ENCODE measurements around the gene SERTM1.

The SERTM1 gene

GRCh38 chr13:36712290-36712689 is 38.5 kb downstream of the SERTM1 start:
- DNase-seq (ENCODE audit: low spot score): no peak

DNA sequence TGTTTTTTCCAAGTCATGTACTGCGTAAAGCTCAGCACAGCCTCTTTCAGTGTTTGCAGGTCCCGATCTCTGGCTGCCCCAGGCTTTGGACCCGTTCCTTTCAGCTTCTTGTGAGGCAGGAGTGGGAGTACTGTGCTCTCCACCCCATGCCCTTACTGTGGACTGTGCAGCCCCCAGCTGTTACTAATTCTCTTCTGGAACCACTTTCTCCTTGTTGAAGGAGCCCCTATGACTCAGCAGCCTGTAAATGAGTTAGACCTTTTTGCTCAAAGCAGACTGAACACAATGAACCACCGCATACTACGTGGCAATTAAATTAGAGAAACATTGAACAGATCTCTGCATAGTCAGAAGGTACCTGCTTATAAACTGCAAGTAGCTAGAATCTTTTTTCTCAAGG is 39.0 kb downstream of the SERTM1 start:
- no peak for DNase-seq (ENCODE audit: low spot score)

GRCh38 chr13:36713887-36714286 is 40.1 kb downstream of the SERTM1 start:
- no peak for DNase-seq (ENCODE audit: low spot score)

DNA sequence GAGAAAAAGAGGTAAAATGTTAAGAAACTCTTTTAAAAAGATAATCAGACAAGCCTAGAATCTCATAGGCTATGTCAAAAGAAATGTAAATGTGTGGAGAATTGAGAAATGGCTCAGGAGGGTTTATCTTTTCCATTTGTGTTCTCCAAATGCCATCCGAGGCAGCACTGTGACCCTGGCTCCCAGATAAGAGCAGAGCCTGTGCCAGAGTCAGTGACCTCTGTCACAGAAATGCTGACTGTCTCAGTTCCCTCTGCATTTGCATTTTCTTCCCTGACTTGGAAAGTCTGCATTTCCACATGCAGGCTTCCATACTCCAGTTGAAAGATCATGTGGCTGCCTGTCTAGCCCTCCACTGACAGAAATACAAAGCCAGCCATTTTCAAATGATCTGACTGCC is 42.0 kb downstream of the SERTM1 start:
- DNase-seq (ENCODE audit: low spot score): no peak

DNA sequence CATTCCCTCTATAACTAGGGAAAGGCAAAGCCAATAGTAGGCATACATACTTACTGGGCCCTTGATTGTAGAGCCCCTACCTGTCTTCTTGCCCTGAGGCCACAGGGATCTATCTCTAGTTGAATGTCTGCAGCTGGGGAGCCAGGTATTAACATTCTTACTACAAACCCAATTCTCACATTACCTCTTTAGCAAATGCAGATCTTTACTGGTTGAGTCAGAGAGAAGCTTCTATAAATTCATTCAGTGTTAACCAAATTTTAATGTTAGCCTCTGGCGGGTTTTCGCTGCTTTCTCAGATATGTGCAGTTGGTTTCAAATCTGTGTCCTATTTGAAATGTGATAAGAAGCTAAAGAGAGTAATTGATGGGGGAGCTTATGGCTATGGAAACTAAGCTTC is 43.2 kb downstream of the SERTM1 start:
- DNase-seq (ENCODE audit: low spot score): no peak

DNA sequence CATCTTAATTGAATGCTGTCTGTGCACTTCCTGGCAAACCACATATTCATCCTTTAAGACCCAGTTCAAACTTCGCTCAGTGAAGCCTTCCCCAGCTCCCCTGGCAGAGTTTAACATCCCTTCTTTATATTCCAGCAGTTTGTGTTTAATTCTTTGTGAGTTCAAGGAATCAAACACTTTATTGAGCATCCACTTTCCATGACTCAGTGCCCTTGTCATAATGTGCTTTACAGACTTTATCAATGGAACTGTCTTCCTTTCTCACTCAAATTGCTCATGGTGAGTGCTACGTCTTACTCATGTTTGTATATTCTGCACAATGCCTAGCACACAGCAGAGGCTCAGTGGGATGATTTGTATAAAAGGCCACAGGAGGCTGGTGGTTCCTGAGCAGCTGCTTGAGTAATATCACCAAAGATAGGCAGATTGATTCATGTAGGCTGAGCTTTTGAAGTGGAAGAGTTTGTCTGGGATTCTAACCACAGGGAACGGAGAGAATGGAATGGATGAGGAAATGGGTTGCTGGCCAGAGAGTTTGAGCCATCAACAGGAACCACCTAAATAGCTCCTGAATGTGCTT is 44.2 kb downstream of the SERTM1 start:
- no peak for DNase-seq (ENCODE audit: low spot score)

- DNase-seq (ENCODE audit: low spot score): no peak
These were observed 44.9 kb downstream of the SERTM1 start for GRCh38 chr13:36718686-36719085.

DNA sequence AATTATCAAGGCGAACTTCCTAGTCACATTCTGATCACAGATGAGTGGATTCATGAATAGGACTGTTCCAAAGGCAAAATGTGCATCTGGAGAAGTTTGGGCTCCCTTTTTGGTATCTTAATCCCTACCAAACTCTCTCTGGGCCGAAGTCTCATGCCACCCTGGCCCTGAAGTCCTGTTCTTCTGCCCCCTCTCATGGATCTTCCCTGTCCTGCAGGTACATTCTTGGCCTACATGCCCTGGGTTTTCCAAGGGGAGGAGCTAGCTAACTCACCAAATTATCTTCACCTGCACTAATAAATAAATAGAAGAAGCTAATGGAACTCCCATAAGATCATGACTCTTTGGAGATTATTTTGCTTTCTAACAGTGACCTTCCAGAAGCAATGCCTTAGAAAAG is 50.3 kb downstream of the SERTM1 start:
- DNase-seq (ENCODE audit: low spot score): no peak

DNA sequence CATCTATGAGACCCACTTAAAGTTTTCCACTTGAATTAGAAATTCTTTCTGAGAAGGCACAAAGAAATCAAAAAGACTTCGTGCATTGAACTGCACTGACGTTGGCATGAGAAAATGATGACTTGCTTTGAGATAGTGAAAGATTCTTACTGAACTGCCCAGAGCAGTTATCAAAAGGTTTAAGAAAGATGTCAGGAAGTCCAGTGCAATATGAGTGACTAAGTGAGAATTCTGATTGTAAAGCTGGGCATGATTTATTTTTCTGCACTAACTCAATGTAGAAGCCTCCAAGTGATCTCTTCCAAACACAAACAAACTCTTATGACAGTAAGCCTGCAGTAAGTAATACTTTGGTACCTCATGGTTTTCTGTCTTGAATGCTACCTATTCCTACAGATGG is 52.1 kb downstream of the SERTM1 start:
- DNase-seq (ENCODE audit: low spot score): no peak

GRCh38 chr13:36728006-36728405 is 54.2 kb downstream of the SERTM1 start:
- no peak for DNase-seq (ENCODE audit: low spot score)

DNA sequence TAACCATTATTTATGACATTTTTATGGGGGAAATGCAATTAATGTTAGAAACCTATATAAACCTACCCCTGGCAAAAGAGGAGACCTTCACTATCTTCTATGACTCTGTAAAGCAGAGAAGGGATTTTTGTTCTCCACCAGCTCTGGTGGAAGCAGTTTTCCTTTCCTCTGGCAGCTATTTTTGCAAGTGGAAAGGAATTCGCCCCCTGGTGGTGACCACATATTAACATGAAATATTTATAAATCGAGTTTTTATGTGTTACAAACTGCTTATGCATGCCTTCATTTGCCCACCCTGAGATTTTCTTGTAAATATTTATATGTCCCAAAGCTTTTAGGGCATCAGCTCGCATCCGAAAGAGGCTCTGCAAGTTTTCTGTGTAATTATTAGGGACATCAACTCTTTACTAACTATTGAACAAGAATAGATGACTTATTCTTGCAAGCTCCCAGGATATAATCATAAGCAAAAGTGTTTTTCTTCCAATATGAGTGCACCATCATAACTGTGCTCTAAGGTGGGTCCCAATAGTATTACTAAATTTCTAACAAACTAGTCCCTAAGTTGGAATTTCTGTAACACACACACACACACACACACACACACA is 62.4 kb downstream of the SERTM1 start:
- peak; percentile 15 for DNase-seq (ENCODE audit: low spot score)

DNA sequence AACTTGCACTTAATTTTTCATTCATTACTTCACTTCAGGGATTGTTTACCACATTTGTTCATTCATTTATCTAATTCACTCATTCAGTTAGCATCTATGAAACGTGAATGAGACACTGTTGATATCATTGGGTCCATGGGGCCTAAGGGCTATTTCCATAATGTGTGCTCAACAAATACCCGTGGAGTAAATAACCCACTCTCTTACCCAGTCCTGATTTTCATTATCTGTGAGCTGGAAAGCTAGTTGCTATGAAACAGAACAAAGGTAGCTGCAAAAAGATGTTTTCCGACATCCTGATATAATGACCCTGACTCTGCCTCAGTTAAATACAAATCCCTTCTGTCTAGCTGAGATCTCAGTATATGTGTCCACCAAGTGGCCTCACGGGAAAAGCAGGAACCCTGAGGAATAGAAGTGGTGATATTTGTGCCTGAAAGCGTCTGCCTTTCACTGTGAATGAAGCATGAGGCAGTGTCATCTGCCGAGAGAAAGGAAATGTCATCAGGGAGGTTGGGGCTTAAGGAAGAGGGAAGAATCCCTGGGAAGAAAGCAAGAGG is 63.8 kb downstream of the SERTM1 start:
- DNase-seq (ENCODE audit: low spot score): no peak

DNA sequence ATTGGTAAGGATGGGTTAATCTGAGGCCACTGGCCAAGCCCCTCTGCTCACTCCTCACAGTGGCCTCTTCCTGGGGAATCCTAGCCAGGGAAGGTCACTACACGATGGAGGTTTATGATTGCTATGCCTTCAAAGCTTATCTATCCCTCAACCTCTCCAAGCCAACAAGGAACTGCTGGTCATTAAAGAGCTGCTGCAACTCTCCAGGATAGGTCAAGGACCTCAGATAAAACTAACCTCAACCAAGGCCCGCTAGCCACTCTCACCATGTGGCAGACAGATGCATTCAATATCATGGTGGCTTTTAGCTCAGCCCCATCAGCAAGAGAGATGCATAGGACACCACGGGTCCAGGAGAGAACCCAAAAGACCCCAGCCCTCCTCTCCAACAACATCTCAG is 71.6 kb downstream of the SERTM1 start:
- DNase-seq (ENCODE audit: low spot score): no peak

DNA sequence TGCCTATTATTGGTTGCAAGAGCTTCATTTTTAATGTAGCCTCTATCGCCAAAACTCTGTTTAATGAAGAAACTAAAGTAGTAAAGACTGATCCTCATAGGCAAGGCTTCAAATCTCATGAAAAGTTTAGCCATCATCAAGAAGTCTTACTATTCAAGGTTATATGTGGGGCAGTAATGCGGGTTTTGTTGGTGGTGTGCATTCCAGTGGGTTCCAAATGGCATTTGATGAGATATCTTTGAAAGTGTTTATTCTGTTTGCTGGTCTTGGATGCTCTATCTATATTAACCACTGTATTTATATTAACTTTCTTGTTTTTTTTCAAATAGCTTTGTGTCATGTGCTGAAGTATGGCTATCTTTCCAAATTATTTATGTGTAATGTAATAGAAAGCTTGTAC is 72.2 kb downstream of the SERTM1 start:
- DNase-seq (ENCODE audit: low spot score): no peak

All from CD4-positive, alpha-beta T cell treated with Interleukin-2 at 100 ng/mL for 4 hours (primary cell).